ENCODE results near the gene TYK2.
A peak's percentile ranks its signal among the peaks of the same experiment; 100 is the strongest.

Gene TYK2

DNA sequence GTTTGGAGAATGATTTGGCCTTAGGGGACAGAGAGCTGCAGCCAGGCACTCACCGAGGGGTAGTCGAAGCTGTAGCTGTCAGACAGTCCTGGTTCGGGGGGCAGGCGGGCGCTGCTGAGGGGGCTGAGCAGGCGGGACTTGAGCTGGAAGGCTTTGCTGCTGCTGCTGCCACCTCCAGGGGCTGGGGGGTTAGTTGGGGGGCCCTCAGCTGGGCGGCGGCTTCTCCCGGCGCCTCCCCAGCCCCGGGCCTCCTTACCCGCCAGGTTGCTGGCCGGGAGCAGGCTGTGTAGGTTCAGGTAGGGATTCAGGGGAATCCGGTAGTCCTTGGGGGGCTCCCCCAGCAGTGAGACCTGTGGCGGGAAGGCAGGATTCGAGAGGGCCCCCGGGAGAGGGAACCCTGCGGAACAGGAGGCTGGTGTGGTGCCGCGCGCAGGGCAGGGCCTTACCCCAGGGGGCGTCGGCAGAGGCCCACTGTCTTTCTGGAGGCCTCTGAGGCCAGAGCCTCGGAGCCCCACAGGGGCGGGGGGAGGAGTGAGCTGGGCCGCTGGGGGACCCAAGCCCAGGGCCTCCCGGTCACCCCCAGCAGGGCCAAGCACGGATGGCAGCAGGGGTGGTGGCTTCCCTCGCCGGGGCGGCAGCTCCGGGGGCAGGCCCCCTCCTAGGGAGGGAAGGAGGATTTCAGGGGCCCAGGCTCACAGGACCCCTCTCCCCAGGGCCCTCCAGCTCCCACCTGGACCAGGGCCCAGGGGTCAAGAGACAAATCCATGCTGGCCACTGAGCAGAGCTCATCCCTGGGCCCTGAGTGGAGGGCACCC, 59.6 kb downstream of the TYK2 start (continued):
- TF ChIP-seq ZIC2 (tag by site-specific recombination; IDR thresholded peaks at IDR 0.05), result peak; percentile 24; the same call in 1 of the 2 replicates
- no peak for TF ChIP-seq ZNF140 (tag by site-specific recombination; IDR thresholded peaks at IDR 0.05)

GRCh38 chr19:10318807-10319682, 61.3 kb downstream of the TYK2 start:
- no peak overlapping the region for H3K27ac ChIP-seq (ENCODE audit: extremely low read depth, low read depth, low read length)
- TF ChIP-seq GLIS2 (tag by site-specific recombination; IDR thresholded peaks at IDR 0.05) (peak; percentile 40; the same call in 1 of the 2 replicates), PRDM10 (tag by site-specific recombination; IDR thresholded peaks at IDR 0.05) (peak; percentile 37; the same call in 1 of the 2 replicates), ZNF146 (tag by site-specific recombination; IDR thresholded peaks at IDR 0.05) (no peak), ZNF121 (tag by site-specific recombination; IDR thresholded peaks at IDR 0.05) (peak; percentile 86), ZNF600 (tag by site-specific recombination; IDR thresholded peaks at IDR 0.05) (peak; percentile 96), ZBTB10 (tag by site-specific recombination; IDR thresholded peaks at IDR 0.05) (no peak), ZNF2 (tag by site-specific recombination; IDR thresholded peaks at IDR 0.05) (no peak), GLIS1 (tag by site-specific recombination; IDR thresholded peaks at IDR 0.05) (0 out of 2 replicates have a peak, but pooled peaks have one; percentile 12)
- TF ChIP-seq, protein P1, sequence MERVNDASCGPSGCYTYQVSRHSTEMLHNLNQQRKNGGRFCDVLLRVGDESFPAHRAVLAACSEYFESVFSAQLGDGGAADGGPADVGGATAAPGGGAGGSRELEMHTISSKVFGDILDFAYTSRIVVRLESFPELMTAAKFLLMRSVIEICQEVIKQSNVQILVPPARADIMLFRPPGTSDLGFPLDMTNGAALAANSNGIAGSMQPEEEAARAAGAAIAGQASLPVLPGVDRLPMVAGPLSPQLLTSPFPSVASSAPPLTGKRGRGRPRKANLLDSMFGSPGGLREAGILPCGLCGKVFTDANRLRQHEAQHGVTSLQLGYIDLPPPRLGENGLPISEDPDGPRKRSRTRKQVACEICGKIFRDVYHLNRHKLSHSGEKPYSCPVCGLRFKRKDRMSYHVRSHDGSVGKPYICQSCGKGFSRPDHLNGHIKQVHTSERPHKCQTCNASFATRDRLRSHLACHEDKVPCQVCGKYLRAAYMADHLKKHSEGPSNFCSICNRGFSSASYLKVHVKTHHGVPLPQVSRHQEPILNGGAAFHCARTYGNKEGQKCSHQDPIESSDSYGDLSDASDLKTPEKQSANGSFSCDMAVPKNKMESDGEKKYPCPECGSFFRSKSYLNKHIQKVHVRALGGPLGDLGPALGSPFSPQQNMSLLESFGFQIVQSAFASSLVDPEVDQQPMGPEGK (tag by site-specific recombination; IDR thresholded peaks at IDR 0.05), result 0 out of 2 replicates have a peak, but pooled peaks have one; percentile 24
- TF ChIP-seq, protein P2, sequence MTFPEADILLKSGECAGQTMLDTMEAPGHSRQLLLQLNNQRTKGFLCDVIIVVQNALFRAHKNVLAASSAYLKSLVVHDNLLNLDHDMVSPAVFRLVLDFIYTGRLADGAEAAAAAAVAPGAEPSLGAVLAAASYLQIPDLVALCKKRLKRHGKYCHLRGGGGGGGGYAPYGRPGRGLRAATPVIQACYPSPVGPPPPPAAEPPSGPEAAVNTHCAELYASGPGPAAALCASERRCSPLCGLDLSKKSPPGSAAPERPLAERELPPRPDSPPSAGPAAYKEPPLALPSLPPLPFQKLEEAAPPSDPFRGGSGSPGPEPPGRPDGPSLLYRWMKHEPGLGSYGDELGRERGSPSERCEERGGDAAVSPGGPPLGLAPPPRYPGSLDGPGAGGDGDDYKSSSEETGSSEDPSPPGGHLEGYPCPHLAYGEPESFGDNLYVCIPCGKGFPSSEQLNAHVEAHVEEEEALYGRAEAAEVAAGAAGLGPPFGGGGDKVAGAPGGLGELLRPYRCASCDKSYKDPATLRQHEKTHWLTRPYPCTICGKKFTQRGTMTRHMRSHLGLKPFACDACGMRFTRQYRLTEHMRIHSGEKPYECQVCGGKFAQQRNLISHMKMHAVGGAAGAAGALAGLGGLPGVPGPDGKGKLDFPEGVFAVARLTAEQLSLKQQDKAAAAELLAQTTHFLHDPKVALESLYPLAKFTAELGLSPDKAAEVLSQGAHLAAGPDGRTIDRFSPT (tag by site-specific recombination; IDR thresholded peaks at IDR 0.05), result 0 out of 2 replicates have a peak, but pooled peaks have one; percentile 43
- TF ChIP-seq, protein P3, sequence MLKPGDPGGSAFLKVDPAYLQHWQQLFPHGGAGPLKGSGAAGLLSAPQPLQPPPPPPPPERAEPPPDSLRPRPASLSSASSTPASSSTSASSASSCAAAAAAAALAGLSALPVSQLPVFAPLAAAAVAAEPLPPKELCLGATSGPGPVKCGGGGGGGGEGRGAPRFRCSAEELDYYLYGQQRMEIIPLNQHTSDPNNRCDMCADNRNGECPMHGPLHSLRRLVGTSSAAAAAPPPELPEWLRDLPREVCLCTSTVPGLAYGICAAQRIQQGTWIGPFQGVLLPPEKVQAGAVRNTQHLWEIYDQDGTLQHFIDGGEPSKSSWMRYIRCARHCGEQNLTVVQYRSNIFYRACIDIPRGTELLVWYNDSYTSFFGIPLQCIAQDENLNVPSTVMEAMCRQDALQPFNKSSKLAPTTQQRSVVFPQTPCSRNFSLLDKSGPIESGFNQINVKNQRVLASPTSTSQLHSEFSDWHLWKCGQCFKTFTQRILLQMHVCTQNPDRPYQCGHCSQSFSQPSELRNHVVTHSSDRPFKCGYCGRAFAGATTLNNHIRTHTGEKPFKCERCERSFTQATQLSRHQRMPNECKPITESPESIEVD (tag by site-specific recombination; IDR thresholded peaks at IDR 0.05), result no peak
- TF ChIP-seq, protein P4, sequence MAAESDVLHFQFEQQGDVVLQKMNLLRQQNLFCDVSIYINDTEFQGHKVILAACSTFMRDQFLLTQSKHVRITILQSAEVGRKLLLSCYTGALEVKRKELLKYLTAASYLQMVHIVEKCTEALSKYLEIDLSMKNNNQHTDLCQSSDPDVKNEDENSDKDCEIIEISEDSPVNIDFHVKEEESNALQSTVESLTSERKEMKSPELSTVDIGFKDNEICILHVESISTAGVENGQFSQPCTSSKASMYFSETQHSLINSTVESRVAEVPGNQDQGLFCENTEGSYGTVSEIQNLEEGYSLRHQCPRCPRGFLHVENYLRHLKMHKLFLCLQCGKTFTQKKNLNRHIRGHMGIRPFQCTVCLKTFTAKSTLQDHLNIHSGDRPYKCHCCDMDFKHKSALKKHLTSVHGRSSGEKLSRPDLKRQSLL (tag by site-specific recombination; IDR thresholded peaks at IDR 0.05), result peak; percentile 52; the same call in 1 of the 2 replicates
- H3K36me3 ChIP-seq (ENCODE audit: control insufficient read depth in 2 of 2, insufficient read depth in 1 of 2, low read length in 2 of 2), result peaks cover 18 to 78% of the 10 kb centered on the region in 2 experiments; a peak in 2 of 3 replicates
- peaks cover 3% of the 10 kb centered on the region for H3K4me1 ChIP-seq (ENCODE audit: control insufficient read depth, insufficient read depth, low read length)
- CTCF ChIA-PET, result interaction anchor here (0.6 to 0.9 kb wide), 2 partner anchors 30 to 60 kb away, joined by 3 read pairs; no protein-coding TSS in a partner anchor
- no peak overlapping the region for H3K4me3 ChIP-seq (ENCODE audit: low read depth, low read length)
- no peaks in the 10 kb centered on the region for H3K9me3 ChIP-seq (ENCODE audit: control insufficient read depth, insufficient read depth, low read depth, low read length)
- POLR2A ChIA-PET, result interaction anchor here (0.6 to 1.5 kb wide), 6 partner anchors 11 to 61 kb away, joined by 3 to 4 read pairs (median 4); partner anchors contain the start of genes ICAM5 and TYK2

Data from HEK293 (cell line).